Measurements from ENCODE around the gene PCP4L1.

The PCP4L1 gene

GRCh38 chr1:161273402-161273801 is 14.9 kb downstream of the PCP4L1 start:
- TF ChIP-seq, protein P1, sequence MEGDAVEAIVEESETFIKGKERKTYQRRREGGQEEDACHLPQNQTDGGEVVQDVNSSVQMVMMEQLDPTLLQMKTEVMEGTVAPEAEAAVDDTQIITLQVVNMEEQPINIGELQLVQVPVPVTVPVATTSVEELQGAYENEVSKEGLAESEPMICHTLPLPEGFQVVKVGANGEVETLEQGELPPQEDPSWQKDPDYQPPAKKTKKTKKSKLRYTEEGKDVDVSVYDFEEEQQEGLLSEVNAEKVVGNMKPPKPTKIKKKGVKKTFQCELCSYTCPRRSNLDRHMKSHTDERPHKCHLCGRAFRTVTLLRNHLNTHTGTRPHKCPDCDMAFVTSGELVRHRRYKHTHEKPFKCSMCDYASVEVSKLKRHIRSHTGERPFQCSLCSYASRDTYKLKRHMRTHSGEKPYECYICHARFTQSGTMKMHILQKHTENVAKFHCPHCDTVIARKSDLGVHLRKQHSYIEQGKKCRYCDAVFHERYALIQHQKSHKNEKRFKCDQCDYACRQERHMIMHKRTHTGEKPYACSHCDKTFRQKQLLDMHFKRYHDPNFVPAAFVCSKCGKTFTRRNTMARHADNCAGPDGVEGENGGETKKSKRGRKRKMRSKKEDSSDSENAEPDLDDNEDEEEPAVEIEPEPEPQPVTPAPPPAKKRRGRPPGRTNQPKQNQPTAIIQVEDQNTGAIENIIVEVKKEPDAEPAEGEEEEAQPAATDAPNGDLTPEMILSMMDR (IDR thresholded peaks at IDR 0.05; ENCODE audit: insufficient read depth, low read depth, low read length, missing control alignments), result no peak
- DNase-seq (ENCODE audit: low read depth), result no peak

GRCh38 chr1:161274874-161275273 is 16.3 kb downstream of the PCP4L1 start:
- no peak for DNase-seq (ENCODE audit: low read depth)
- no peak overlapping the region for H3K4me3 ChIP-seq (ENCODE audit: low read length)
- TF ChIP-seq, protein P1 (IDR thresholded peaks at IDR 0.05; ENCODE audit: insufficient read depth, low read depth, low read length, missing control alignments), result no peak

More at GRCh38 chr1:161273402-161273801, 14.9 kb downstream of the PCP4L1 start:
- no peak overlapping the region for H3K4me3 ChIP-seq (ENCODE audit: low read length)

GRCh38 chr1:161282991-161283390 is 24.4 kb downstream of the PCP4L1 start:
- no peak for DNase-seq (ENCODE audit: low read depth)
- H3K4me3 ChIP-seq (ENCODE audit: low read length), result no peak overlapping the region
- TF ChIP-seq, protein P1 (IDR thresholded peaks at IDR 0.05; ENCODE audit: insufficient read depth, low read depth, low read length, missing control alignments), result no peak

- TF ChIP-seq, protein P1 (IDR thresholded peaks at IDR 0.05; ENCODE audit: insufficient read depth, low read depth, low read length, missing control alignments), result no peak
- DNase-seq (ENCODE audit: low read depth), result no peak
- no peak overlapping the region for H3K4me3 ChIP-seq (ENCODE audit: low read length)
Measured at GRCh38 chr1:161285113-161285512, 26.6 kb downstream of the PCP4L1 start.

GRCh38 chr1:161285521-161285920 is 27.0 kb downstream of the PCP4L1 start:
- no peak overlapping the region for H3K4me3 ChIP-seq (ENCODE audit: low read length)
- no peak for DNase-seq (ENCODE audit: low read depth)
- TF ChIP-seq, protein P1 (IDR thresholded peaks at IDR 0.05; ENCODE audit: insufficient read depth, low read depth, low read length, missing control alignments), result no peak

DNA sequence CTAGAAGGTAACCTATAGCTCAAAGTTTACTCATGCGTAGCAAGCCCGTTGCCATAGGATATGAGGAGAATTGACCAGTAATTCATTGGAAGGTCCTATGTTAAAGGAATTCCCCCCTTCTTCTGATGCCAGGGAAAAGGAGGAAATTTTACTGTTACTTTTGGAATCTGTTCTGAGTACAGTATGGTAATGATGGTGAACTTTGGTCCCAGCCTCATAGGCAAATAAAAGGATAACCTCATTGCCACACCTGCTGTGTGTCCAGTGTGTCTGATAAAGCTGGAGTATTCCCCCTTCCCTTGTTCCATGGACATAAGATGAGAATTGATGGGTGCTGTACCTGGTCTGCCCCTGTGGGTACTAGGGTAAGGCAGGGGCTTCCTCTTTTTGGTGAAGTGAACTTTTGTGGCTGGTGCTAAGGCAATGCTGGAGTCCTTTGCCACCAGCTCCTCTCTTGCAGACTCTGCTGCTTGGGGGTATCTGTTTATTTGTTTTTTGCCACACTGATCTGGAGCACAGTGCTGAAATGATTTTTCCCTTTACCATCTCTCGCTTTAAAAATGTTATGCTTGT is 29.0 kb downstream of the PCP4L1 start:
- H3K4me3 ChIP-seq (ENCODE audit: low read length), result no peak overlapping the region
- no peak for DNase-seq (ENCODE audit: low read depth)
- TF ChIP-seq, protein P1 (IDR thresholded peaks at IDR 0.05; ENCODE audit: insufficient read depth, low read depth, low read length, missing control alignments), result no peak

GRCh38 chr1:161290779-161291178 is 32.2 kb downstream of the PCP4L1 start:
- TF ChIP-seq, protein P1 (IDR thresholded peaks at IDR 0.05; ENCODE audit: insufficient read depth, low read depth, low read length, missing control alignments), result no peak

More at GRCh38 chr1:161290779-161291178, 32.2 kb downstream of the PCP4L1 start:
- no peak overlapping the region for H3K4me3 ChIP-seq (ENCODE audit: low read length)
- no peak for DNase-seq (ENCODE audit: low read depth)
